ENCODE measurements around the gene ART4.
A peak's percentile ranks its signal among the peaks of the same experiment; 100 is the strongest.

Gene ART4

GRCh38 chr12:14810953-14811483 is 32.3 kb downstream of the ART4 start:
- DNase-seq (ENCODE audit: low read depth, low spot score), result no peak

GRCh38 chr12:14810167-14810952 is 33.0 kb downstream of the ART4 start:
- DNase-seq (ENCODE audit: low read depth, low spot score), result no peak

- no peak for DNase-seq (ENCODE audit: low read depth, low spot score)
Observed at GRCh38 chr12:14803830-14804160, 39.5 kb downstream of the ART4 start.

GRCh38 chr12:14803011-14803829 is 40.1 kb downstream of the ART4 start, which contains the start of the genes C12orf60 and WBP11:
C12orf60 (plus strand) TSS chr12:14803670; CDS start chr12:14822936, 19,266 bp downstream.
WBP11 (minus strand) TSS chr12:14803478; CDS start chr12:14801383, 2,095 bp downstream.
- peak; percentile 97 for DNase-seq (ENCODE audit: low read depth, low spot score)

GRCh38 chr12:14802721-14803010 is 40.7 kb downstream of the ART4 start:
- DNase-seq (ENCODE audit: low read depth, low spot score), result no peak

- no peak for DNase-seq (ENCODE audit: low read depth, low spot score)
Observed at GRCh38 chr12:14802247-14802646, 41.1 kb downstream of the ART4 start.

- DNase-seq (ENCODE audit: low read depth, low spot score), result no peak
Observed at GRCh38 chr12:14795028-14795448, 48.3 kb downstream of the ART4 start.

GRCh38 chr12:14785568-14785967 is 57.8 kb downstream of the ART4 start:
- DNase-seq (ENCODE audit: low read depth, low spot score), result no peak

- DNase-seq (ENCODE audit: low read depth, low spot score), result no peak
Observed at GRCh38 chr12:14784471-14784870, 58.9 kb downstream of the ART4 start.

GRCh38 chr12:14782756-14783155 is 60.6 kb downstream of the ART4 start:
- no peak for DNase-seq (ENCODE audit: low read depth, low spot score)

GRCh38 chr12:14781563-14781962 is 61.8 kb downstream of the ART4 start:
- no peak for DNase-seq (ENCODE audit: low read depth, low spot score)

GRCh38 chr12:14780859-14781258 is 62.5 kb downstream of the ART4 start:
- no peak for DNase-seq (ENCODE audit: low read depth, low spot score)

GRCh38 chr12:14779834-14780233 is 63.5 kb downstream of the ART4 start:
- DNase-seq (ENCODE audit: low read depth, low spot score), result no peak

GRCh38 chr12:14777271-14777670 is 66.1 kb downstream of the ART4 start:
- no peak for DNase-seq (ENCODE audit: low read depth, low spot score)

- no peak for DNase-seq (ENCODE audit: low read depth, low spot score)
Observed at GRCh38 chr12:14776236-14776961, 66.9 kb downstream of the ART4 start.

- DNase-seq (ENCODE audit: low read depth, low spot score), result no peak
Observed at GRCh38 chr12:14775636-14775980, 67.7 kb downstream of the ART4 start.

Measured in smooth muscle cell of the brain vasculature (primary cell).